CD14-positive monocyte (primary cell): Measurements from ENCODE around the gene RAB6B. TPM values are rescaled to one million over a fixed set of nuclear protein-coding genes. Genes with fewer than 3 reads are reported as not detected.
A peak's percentile ranks its signal among the peaks of the same experiment; 100 is the strongest.

Source experiments
- DNase-seq, 3 donors: peaks; one replicate each; pipeline ENCODE4 v3.0.0-alpha.2; 2011 to 2022
- H2AFZ ChIP-seq: 2 replicates; pipeline ENCODE4 v1.6.0; 2012; ENCODE audit warnings: mild to moderate bottlenecking, low read depth, low read length, inconsistent platforms; ENCODE audit not compliant: insufficient read depth, poor library complexity, severe bottlenecking
- H3K27ac ChIP-seq, 2 donors: 1 replicate in 1 of 2; 2 replicates in 1 of 2; pipeline ENCODE4 v1.5.1; 2012 to 2013; ENCODE audit warnings: low read length in 2 of 2, control low read depth in 1 of 2, inconsistent platforms in 1 of 2, low read depth in 1 of 2, mild to moderate bottlenecking in 1 of 2
- H3K27me3 ChIP-seq, 2 donors: one replicate each; pipeline versions ENCODE4 v1.6.0 to v1.6.1; 2011 to 2013; ENCODE audit warnings: low read length in 2 of 2; ENCODE audit not compliant: control insufficient read depth in 2 of 2, insufficient read depth in 2 of 2
- H3K36me3 ChIP-seq, 2 donors: replicated peaks in 1 of 2; 1 replicate in 1 of 2; 2 replicates in 1 of 2; pipeline versions ENCODE4 v1.5.1 to v1.6.1; 2012 to 2013; ENCODE audit warnings: low read length in 2 of 2, control low read depth in 1 of 2, inconsistent platforms in 1 of 2, mild to moderate bottlenecking in 1 of 2; ENCODE audit not compliant: insufficient read depth in 2 of 2, control insufficient read depth in 1 of 2
- H3K4me1 ChIP-seq, 2 donors: 1 replicate in 1 of 2; 2 replicates in 1 of 2; pipeline versions ENCODE4 v1.5.1 to v1.6.1; 2012 to 2013; ENCODE audit warnings: low read length in 2 of 2, control low read depth in 1 of 2, inconsistent platforms in 1 of 2, mild to moderate bottlenecking in 1 of 2, moderate library complexity in 1 of 2; ENCODE audit not compliant: insufficient read depth in 2 of 2, control insufficient read depth in 1 of 2
- H3K4me2 ChIP-seq: replicated peaks from 2 replicates; pipeline ENCODE3; 2012; ENCODE audit warnings: low read length, moderate library complexity, mild to moderate bottlenecking; ENCODE audit not compliant: poor library complexity, severe bottlenecking; ENCODE audit errors: extremely low read depth
- H3K4me3 ChIP-seq, 3 experiments: fragments of 200-600 bp in 1 of 3; sonication (generic) in 1 of 3; replicated peaks in 1 of 3; 1 replicate in 2 of 3; 2 replicates in 1 of 3; pipeline ENCODE4 v1.5.1; 2011 to 2013; ENCODE audit warnings: low read length in 3 of 3, mild to moderate bottlenecking in 3 of 3, control low read depth in 2 of 3, low read depth in 2 of 3, inconsistent platforms in 1 of 3, moderate library complexity in 1 of 3
- H3K79me2 ChIP-seq: 2 replicates; pipeline ENCODE4 v1.6.0; 2012; ENCODE audit warnings: mild to moderate bottlenecking, control low read depth, inconsistent platforms, low read length, moderate library complexity; ENCODE audit not compliant: insufficient read depth
- H3K9ac ChIP-seq: 2 replicates; pipeline ENCODE4 v1.6.0; 2017; ENCODE audit warnings: low read length, mild to moderate bottlenecking; ENCODE audit not compliant: insufficient read depth, poor library complexity, severe bottlenecking
- H3K9me3 ChIP-seq, 2 donors: replicated peaks in 1 of 2; 1 replicate in 1 of 2; 2 replicates in 1 of 2; pipeline versions ENCODE4 v1.5.1 to v1.6.1; 2012 to 2013; ENCODE audit warnings: low read length in 2 of 2, control low read depth in 1 of 2; ENCODE audit not compliant: control insufficient read depth in 1 of 2, insufficient read depth in 1 of 2
- H4K20me1 ChIP-seq: 2 replicates; pipeline ENCODE4 v1.6.0; 2012; ENCODE audit warnings: mild to moderate bottlenecking, low read length, control low read depth, moderate library complexity; ENCODE audit not compliant: insufficient read depth
- H3K27ac Mint-ChIP-seq, 7 donors: one replicate each; pipeline ENCODE4 v1.8.0; 2020; ENCODE audit warnings: mild to moderate bottlenecking in 7 of 7, mixed read lengths in 7 of 7, moderate library complexity in 6 of 7, inconsistent platforms in 2 of 7
- H3K27me3 Mint-ChIP-seq, 3 donors: one replicate each; pipeline ENCODE4 v1.8.0; 2021 to 2022; ENCODE audit warnings: low read depth in 3 of 3, mild to moderate bottlenecking in 3 of 3, mixed read lengths in 3 of 3, moderate library complexity in 3 of 3, inconsistent platforms in 1 of 3
- H3K36me3 Mint-ChIP-seq, 2 donors: one replicate each; pipeline ENCODE4 v1.8.0; 2020; ENCODE audit warnings: mixed read lengths in 2 of 2, inconsistent platforms in 1 of 2, mild to moderate bottlenecking in 1 of 2
- H3K4me1 Mint-ChIP-seq: one replicate; pipeline ENCODE4 v1.8.0; 2020; ENCODE audit warnings: mild to moderate bottlenecking, mixed read lengths
- H3K4me3 Mint-ChIP-seq, 2 donors: one replicate each; pipeline ENCODE4 v1.8.0; 2020; ENCODE audit warnings: mild to moderate bottlenecking in 2 of 2, mixed read lengths in 2 of 2, moderate library complexity in 1 of 2
- H3K9me3 Mint-ChIP-seq, 7 donors: one replicate each; pipeline ENCODE4 v1.8.0; 2020 to 2022; ENCODE audit warnings: mixed read lengths in 7 of 7, mild to moderate bottlenecking in 6 of 7, moderate library complexity in 6 of 7, inconsistent platforms in 2 of 7
- WGBS: methylation state at CpG from one replicate; pipeline ENCODE4 v1.1.5; 2013; ENCODE audit warnings: missing lambda C conversion rate; ENCODE audit not compliant: insufficient coverage; 5-methylcytosine and 5-hydroxymethylcytosine counted together
- intact Hi-C, 2 donors: fragments of 100-400 bp; cut with micrococcal nuclease; formaldehyde crosslinking; loops; one replicate each; pipeline versions ENCODE4 v1.15.0 to v1.15.1; 2023
- polyA plus RNA-seq, 3 donors: library from polyadenylated mRNA; depleted of rRNA in 1 of 3; unstranded in 2 of 3; stranded (reverse) in 1 of 3; fragments of 300-500 nt in 2 of 3; fragments of >200 nt in 1 of 3; fragmentation: Illumina TruSeq in 2 of 3; gene quantifications; 1 replicate in 2 of 3; 2 replicates in 1 of 3; pipeline ENCODE4 v1.2.3, GENCODE V29; 2012 to 2021
- TF ChIP-seq, protein P1 (sequence below): fragments of 200-600 bp; IDR thresholded peaks from one replicate; pipeline ENCODE4 v1.8.0; 2022; ENCODE audit warnings: antibody characterized with exemption, mild to moderate bottlenecking

Gene RAB6B
- polyA plus RNA-seq, 3 donors, result 0.46 TPM; not detected in 2

DNA sequence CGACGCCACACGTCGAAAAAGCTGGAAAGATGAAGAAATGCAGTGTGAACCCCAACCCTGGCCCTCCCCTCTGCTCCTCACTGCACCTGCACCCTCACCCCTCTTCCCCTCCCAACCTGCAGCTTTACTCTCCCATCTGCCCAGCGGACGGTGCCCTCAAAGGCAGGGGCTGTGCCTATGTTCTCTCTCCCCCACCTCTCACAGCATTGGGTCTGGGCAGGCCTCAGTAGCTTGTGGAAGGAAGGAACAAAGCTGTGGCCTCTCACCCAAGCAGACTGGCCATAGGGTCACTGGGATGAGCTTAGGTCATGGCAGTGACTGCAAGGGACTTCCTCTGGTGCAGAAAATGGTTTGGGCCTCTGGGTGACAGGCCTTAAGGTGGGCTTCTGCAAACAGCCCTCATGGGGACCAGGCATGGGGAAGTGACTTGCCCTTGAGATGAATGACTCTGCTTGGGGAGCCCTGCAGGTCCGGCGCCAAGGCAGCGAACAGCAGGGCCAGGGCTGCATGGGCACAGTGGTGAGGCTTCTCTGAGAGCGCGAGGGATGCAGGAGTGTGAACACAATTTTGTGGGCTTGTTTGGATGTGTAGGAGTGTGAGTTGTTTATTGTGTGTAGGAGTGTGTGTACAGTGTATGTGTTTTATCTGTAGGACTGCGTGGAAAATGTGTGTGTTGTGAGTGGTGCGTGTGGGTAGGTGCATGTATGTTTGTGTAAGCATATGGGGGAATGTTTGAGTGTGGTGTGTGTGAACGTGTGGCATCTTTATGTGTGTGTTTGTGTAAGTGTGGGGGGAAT, 60.9 kb downstream of the RAB6B start:
- DNase-seq, result no peak
- intact Hi-C loops, result no loop called here
- no peaks in the 10 kb centered on the region for H4K20me1 ChIP-seq
- H3K4me1 ChIP-seq, result no peaks in the 10 kb centered on the region
- no peaks in the 10 kb centered on the region for H3K9me3 ChIP-seq
- no peak overlapping the region for H3K27ac ChIP-seq
- Mint-ChIP-seq H3K36me3 (no peaks in the 10 kb centered on the region), H3K4me3 (no peak overlapping the region), H3K27ac (peak overlapping the region in 1 of 7 donors; percentile 9), H3K27me3 (peaks cover 0 to 9% (median 1%) of the 10 kb centered on the region in 3 donors), H3K9me3 (no peaks in the 10 kb centered on the region), H3K4me1 (no peaks in the 10 kb centered on the region)
- no peak overlapping the region for H3K4me2 ChIP-seq
- no peak overlapping the region for H3K4me3 ChIP-seq
- H3K36me3 ChIP-seq, result no peaks in the 10 kb centered on the region
- H3K9ac ChIP-seq, result no peak overlapping the region
- WGBS, result 90% methylated on average over 12 of the region's 14 CpGs
- TF ChIP-seq, protein P1, sequence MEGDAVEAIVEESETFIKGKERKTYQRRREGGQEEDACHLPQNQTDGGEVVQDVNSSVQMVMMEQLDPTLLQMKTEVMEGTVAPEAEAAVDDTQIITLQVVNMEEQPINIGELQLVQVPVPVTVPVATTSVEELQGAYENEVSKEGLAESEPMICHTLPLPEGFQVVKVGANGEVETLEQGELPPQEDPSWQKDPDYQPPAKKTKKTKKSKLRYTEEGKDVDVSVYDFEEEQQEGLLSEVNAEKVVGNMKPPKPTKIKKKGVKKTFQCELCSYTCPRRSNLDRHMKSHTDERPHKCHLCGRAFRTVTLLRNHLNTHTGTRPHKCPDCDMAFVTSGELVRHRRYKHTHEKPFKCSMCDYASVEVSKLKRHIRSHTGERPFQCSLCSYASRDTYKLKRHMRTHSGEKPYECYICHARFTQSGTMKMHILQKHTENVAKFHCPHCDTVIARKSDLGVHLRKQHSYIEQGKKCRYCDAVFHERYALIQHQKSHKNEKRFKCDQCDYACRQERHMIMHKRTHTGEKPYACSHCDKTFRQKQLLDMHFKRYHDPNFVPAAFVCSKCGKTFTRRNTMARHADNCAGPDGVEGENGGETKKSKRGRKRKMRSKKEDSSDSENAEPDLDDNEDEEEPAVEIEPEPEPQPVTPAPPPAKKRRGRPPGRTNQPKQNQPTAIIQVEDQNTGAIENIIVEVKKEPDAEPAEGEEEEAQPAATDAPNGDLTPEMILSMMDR, result no peak
- no peaks in the 10 kb centered on the region for H3K79me2 ChIP-seq
- H2AFZ ChIP-seq, result no peak overlapping the region
- no peaks in the 10 kb centered on the region for H3K27me3 ChIP-seq

DNA sequence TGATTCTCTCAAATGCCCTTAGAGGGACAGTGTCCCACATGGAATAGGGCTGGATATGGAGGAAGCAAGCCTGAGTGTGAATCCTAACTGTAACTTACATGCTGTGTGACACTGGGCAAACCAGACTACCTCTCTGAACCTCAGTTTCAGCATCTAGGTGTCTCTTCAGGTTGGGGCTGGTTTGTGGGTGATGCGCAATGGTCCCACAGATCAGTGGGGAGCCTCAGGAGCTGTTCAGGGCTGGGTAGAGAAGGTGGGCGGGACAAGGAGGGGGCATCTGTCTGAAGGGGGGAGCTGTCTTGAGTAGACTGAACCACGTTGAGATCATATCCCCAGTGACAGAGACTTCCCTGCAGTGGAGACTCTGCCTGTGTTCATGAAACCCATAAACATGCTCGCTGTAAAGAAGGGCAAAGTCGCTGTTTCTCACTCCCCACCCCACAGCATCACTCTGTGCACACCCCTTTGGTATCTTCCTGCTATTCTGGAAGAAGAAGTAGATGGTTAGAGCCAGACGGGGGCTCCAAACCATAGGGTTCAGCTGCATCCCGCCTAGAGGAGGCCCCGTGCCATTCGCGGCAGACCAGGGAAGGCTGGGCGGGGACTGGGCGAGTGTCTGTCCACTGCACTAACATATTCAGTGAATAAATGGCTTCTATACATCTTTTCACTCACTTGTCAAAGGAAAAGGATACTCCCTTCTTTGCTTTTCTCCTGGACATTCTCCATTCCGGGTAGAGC, 61.6 kb downstream of the RAB6B start:
- Histone ChIP-seq H3K4me1 (no peaks in the 10 kb centered on the region), H3K36me3 (no peaks in the 10 kb centered on the region), H3K27me3 (no peaks in the 10 kb centered on the region), H3K27ac (no peak overlapping the region), H4K20me1 (no peaks in the 10 kb centered on the region), H3K79me2 (no peaks in the 10 kb centered on the region), H3K4me2 (no peak overlapping the region), H2AFZ (no peak overlapping the region), H3K4me3 (no peak overlapping the region), H3K9ac (no peak overlapping the region), H3K9me3 (no peaks in the 10 kb centered on the region)
- intact Hi-C loops, result no loop called here
- H3K9me3 Mint-ChIP-seq, result no peaks in the 10 kb centered on the region
- peak overlapping the region in 1 of 7 donors; percentile 68 for H3K27ac Mint-ChIP-seq
- 96% methylated on average over 8 of the region's 13 CpGs for WGBS
- H3K4me1 Mint-ChIP-seq, result no peaks in the 10 kb centered on the region
- peaks cover 0 to 9% (median 0%) of the 10 kb centered on the region in 3 donors for H3K27me3 Mint-ChIP-seq
- no peak for DNase-seq
- H3K36me3 Mint-ChIP-seq, result no peaks in the 10 kb centered on the region
- H3K4me3 Mint-ChIP-seq, result no peak overlapping the region
- TF ChIP-seq, protein P1, result no peak
